Muscle layer of duodenum (tissue), 2 donors: Measurements from ENCODE around the gene AHDC1.
A peak's percentile ranks its signal among the peaks of the same experiment; 100 is the strongest.
"Not testable (repeated sequence)": the region's sequence is repeated elsewhere in the genome, so short reads cannot be mapped to it uniquely, and the experiment has no call there.

ENCODE experiments used
- H3K27ac ChIP-seq: one replicate; pipeline ENCODE4 v1.7.0; 2013; ENCODE audit warnings: mild to moderate bottlenecking, low read length
- H3K27me3 ChIP-seq: one replicate; pipeline ENCODE4 v1.7.0; 2013; ENCODE audit warnings: low read depth, mild to moderate bottlenecking, control low read depth, low read length
- H3K36me3 ChIP-seq, 2 donors: one replicate each; pipeline ENCODE4 v1.7.0; 2013; ENCODE audit warnings: low read length in 2 of 2, control low read depth in 1 of 2, mild to moderate bottlenecking in 1 of 2; ENCODE audit not compliant: insufficient read depth in 2 of 2, control insufficient read depth in 1 of 2
- H3K4me1 ChIP-seq, 2 donors: one replicate each; pipeline ENCODE4 v1.7.0; 2013; ENCODE audit warnings: low read length in 2 of 2, mild to moderate bottlenecking in 2 of 2, control low read depth in 1 of 2, moderate library complexity in 1 of 2; ENCODE audit not compliant: insufficient read depth in 2 of 2, control insufficient read depth in 1 of 2
- H3K4me3 ChIP-seq, 2 donors: one replicate each; pipeline ENCODE4 v1.7.0; 2013; ENCODE audit warnings: low read length in 2 of 2, low read depth in 1 of 2, mild to moderate bottlenecking in 1 of 2
- H3K9me3 ChIP-seq, 2 donors: one replicate each; pipeline ENCODE4 v1.7.0; 2013; ENCODE audit warnings: low read length in 2 of 2, control low read depth in 1 of 2, mild to moderate bottlenecking in 1 of 2; ENCODE audit not compliant: control insufficient read depth in 1 of 2
- donor health status: healthy.

The AHDC1 gene

DNA sequence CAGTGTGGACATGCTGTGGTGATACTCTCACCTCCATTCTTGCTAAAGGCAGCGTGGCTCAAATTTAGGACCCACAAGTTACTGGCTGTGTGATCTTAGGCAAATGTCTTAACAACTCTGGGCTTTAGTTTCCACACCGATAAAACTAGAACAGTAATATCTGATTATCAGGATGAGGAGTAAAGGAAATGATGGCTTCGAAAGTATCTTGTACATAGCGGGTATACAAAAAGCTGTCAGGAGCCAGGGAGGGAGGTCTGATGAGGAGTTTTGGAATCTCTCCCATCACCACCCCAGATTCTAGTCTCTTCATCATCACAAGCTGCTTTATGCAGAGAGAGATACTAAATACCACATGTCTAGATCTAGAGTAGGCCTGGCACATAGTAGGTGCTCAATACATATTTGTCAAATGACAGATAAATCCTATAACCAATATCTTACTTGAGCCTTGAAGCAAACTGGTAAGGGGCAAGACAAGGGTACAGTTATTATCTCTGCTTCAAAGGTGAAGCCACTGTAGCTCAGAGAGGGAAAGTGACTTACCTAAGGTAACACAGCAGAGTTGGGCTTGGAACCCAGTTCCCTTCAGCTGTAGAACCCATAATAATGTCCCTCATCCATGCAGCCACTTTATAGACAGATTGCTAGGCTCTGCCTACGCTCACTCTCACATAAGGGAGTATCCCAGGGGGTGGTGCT lies 40.6 kb upstream of the AHDC1 start:
- H3K27ac ChIP-seq, result no peak overlapping the region
- no peaks in the 10 kb centered on the region for H3K36me3 ChIP-seq
- no peak overlapping the region for H3K4me3 ChIP-seq
- H3K27me3 ChIP-seq, result no peaks in the 10 kb centered on the region
- H3K9me3 ChIP-seq, result no peaks in the 10 kb centered on the region
- peaks cover 0 to 12% of the 10 kb centered on the region in 2 donors for H3K4me1 ChIP-seq

DNA sequence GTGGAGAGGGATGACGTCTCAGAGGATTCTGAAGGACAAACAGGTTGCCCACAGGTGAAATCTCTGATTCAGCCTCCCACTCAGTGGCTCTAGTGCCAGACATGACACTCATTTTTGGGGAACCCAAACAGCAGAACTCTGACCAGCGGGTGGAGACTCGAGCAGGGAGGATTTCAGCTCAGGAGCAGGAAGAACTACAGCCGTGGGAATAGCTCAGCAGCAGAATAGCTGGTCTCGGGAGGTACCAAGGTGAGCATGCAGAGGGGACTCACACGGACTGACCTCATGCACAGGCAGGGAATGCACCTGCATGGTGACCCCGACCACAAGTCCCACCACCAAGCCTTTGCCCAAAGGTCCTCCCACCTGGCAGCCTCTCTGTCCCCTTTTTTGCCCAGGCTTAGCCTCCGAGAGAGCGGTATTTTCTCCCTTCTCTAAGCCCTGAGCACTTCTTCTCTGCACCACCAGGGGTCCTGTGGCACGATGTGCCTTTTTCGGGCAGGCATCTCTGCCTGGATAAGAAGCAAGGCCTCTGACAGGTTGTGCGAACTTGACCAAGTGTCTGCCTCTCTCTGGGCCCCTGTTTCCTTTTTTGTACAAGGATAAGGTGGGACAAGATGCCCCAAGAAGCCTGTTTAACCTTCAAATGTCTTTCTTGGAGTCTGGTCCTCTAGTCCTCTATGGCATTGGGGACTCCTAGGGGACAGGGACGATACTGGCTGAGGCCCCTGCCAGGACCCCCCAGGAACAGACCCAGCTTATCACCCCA lies 39.8 kb upstream of the AHDC1 start:
- Histone ChIP-seq H3K36me3 (no peaks in the 10 kb centered on the region), H3K27ac (no peak overlapping the region), H3K9me3 (no peaks in the 10 kb centered on the region), H3K4me3 (no peak overlapping the region), H3K27me3 (no peaks in the 10 kb centered on the region), H3K4me1 (peaks cover 0 to 6% of the 10 kb centered on the region in 2 donors)

DNA sequence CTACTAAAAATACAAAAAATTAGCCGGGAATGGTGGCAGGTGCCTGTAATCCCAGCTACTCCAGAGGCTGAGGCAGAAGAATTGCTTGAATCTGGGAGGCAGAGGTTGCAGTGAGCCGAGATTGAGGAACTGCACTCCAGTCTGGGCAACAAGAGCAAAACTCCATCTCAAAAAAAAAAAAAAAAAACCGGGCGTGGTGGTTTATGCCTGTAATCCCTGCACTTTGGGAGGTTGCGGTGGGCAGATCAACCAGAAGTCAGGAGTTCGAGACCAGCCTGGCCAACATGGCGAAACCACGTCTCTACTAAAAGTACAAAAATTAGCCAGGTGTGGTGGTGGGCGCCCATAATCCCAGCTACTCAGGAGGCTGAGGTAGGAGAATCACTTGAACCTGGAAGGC lies 36.6 kb upstream of the AHDC1 start:
- not testable (repeated sequence) for H3K4me3 ChIP-seq, H3K27ac ChIP-seq, H3K4me1 ChIP-seq, H3K9me3 ChIP-seq, H3K36me3 ChIP-seq, H3K27me3 ChIP-seq

DNA sequence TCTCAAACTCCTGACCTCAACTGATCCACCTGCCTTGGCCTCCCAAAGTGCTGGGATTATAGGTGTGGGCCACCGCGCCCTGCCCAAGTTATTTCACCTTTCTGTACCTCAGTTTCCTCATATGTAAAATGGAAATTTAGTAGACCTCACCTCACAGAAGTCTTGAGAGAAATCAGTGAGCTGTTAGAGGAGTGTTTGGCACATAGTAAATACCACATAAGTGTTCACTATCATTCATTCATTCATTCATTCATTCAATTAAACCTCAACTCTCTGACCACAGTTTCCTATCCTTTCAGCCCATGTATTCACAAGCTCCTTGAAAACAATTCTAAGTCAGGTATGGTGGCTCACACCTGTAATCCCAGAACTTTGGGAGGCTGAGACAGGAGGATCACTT lies 34.9 kb upstream of the AHDC1 start:
- Histone ChIP-seq H3K4me3 (no peak overlapping the region), H3K36me3 (no peaks in the 10 kb centered on the region), H3K9me3 (no peaks in the 10 kb centered on the region), H3K27ac (no peak overlapping the region), H3K4me1 (peaks cover 0 to 3% of the 10 kb centered on the region in 2 donors), H3K27me3 (peaks cover 1% of the 10 kb centered on the region)

DNA sequence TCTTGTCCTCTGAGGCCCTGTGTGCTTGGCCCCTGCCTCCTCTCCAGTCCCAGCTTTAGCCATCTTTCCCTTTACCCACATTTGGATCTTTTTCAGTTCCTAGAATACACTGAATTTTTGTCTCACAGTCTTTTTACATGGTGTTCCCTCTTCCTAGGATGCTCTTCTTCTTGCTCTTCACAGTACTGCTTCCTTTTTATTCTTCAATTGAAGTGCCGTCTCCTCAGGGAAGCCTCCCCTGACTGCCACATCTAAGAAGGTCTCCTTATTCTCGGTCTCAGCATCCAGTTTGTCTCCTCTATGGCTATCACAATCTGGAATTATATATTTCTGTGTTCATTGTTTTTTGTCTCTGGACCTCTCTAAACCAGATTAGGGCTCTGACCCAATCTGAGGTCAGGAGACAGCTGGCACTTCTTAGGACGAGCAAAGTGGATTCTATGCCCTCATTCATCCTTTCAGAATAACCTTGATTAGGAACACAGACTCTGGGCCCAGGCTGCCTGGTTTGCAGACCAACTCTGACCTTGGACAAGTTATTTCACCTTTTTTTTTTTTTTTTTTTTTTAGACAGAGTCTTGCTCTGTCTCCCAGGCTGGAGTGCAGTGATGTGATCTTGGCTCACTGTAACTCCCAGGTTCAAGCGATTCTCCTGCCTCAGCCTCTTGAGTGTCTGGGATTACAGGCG lies 34.2 kb upstream of the AHDC1 start:
- Histone ChIP-seq H3K4me3 (no peak overlapping the region), H3K27ac (no peak overlapping the region), H3K4me1 (peaks cover 0 to 3% of the 10 kb centered on the region in 2 donors), H3K27me3 (peaks cover 7% of the 10 kb centered on the region), H3K9me3 (no peaks in the 10 kb centered on the region), H3K36me3 (no peaks in the 10 kb centered on the region)

DNA sequence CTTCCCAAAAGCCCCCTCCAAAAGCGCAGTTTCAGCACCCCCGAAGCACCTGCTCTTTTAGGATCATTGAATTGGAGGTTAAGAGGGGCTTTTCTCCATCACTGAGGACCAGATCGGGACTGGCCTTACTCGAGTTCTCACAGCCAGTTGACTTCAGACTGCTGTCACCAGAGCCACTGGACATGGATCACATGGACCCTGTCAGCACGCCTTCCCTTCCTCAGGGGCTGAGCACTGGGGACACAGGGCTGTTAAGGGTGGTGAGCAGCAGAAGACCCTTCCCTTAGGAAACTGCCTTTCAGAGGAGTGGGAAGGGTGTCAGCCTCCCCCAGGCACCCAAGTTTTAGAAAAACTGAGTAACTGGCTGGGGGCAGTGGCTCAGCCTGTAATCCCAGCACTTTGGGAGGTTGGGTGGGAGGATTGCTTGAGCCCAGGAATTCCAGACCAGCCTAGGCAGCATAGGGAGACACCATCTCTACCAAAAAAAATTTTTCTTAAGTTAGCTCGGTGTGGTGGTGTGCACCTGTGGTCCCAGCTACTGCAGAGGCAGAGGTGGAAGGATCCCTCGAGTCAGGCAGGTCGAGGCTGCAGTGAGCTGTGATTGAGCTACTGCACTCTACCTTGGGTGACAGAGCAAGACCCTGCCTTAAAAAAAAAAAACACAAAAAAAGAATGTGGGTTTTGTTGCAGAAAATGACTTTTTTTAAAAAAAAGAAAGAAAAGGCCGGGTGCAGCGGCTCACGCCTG lies 31.6 kb upstream of the AHDC1 start:
- Histone ChIP-seq H3K4me1 (peaks cover 0 to 3% of the 10 kb centered on the region in 2 donors), H3K36me3 (no peaks in the 10 kb centered on the region), H3K9me3 (no peaks in the 10 kb centered on the region), H3K4me3 (no peak overlapping the region), H3K27me3 (peaks cover 7% of the 10 kb centered on the region), H3K27ac (no peak overlapping the region)

DNA sequence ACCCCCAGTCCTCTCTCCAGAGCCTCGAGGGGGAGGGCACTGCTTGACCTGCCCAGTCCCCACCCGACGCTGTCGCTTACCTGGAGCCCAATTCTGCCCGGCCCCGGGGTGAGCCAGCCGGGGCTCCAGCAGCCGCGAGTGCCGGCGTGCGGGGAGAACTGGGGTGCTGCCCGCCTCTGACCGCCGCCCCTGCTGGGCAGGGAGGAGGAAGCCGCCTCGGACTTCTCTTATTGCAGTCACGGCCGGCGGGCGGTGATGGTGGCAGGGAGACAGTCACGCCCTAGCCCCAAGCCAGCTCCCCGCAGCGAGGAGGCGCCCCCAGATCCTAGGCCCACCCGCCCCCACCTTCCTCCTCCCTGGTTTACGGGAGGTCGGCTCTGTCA lies 31.0 kb upstream of the AHDC1 start, which contains the start of gene FGR:
Gene FGR (minus strand): TSS at position 201 of the 383 bp plus-strand sequence. CDS start 11,269 bp downstream, outside the sequence.
- Histone ChIP-seq H3K27ac (peak within 1 kb of the TSS; percentile 69), H3K4me1 (peaks cover 0 to 3% of the 10 kb centered on the region in 2 donors), H3K9me3 (no peaks in the 10 kb centered on the region), H3K27me3 (peaks cover 7% of the 10 kb centered on the region), H3K36me3 (no peaks in the 10 kb centered on the region), H3K4me3 (peak within 1 kb of the TSS; percentile 60 to 61)

DNA sequence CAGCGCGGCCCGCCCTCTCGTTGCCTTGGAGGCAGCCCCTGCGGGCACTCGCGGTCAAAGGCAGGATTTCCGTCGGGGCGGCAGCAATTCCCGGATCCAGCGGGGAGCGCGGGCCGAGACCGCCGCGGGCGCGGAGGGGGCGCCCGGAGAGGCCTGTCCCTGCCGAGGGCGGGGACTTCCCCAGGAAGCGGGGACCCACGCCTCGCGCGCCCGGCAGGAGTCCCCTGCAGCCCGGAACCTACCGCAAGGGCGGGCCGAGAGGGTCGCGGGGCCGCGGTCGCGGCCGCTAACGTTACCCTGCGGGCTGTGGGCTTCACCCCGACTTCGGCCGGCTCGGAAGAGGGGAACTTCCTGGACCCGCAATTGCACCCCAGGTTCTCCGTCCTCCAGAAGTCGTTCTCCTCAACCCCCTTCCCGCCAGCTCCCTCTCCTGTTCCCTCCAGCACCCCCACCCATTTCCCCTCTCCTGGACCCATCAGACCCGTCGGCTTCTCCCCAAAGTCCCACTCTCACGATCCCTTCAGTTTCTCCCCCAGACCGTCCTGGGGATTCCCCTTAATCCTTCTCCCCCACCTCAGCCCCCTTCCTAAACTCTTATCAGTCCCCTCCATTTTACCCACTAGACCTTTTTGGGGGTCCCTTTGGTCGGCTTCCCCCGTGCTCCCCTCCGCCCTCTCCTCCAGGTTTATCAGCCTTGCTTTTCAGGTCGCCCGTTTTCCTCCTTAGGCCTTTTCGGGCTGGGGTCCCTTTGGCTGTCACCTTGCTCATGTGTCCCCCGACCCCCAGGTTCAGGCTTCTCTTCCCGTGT lies 30.4 kb upstream of the AHDC1 start:
- peak overlapping the region; percentile 69 for H3K27ac ChIP-seq
- H3K4me1 ChIP-seq, result peaks cover 0 to 3% of the 10 kb centered on the region in 2 donors

DNA sequence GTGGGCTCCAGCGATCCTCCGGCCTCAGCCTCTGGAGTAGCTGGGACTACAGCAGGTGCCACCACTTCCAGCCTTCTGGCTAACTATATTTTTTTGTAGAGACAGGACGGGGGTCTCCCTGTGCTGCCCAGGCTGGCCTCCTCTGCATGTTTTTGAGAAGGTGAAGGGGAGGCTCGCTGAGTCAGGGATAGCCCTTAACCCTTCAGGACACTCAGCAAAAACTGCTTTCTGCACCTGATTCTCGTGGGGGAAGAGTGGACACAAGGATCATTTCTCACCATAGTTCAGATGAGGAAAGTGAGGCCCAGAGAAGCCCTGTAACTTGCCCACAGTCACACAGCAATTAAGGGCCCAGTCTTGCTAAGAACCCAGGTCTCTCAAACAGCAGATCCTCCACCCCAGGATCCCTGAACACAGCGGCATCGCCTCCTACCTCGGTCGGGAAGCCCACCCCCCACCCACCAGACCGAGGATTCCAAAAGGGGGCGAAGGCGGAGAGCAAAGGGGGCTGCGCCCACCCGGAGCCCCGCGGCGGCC lies 29.8 kb upstream of the AHDC1 start:
- Histone ChIP-seq H3K27ac (peak overlapping the region; percentile 49), H3K4me1 (peaks cover 0 to 4% of the 10 kb centered on the region in 2 donors), H3K4me3 (peak overlapping the region; percentile 60 to 61), H3K36me3 (no peaks in the 10 kb centered on the region), H3K9me3 (no peaks in the 10 kb centered on the region), H3K27me3 (peaks cover 7% of the 10 kb centered on the region)

More for the DNA sequence above, 30.4 kb upstream of the AHDC1 start:
- peaks cover 7% of the 10 kb centered on the region for H3K27me3 ChIP-seq
- H3K4me3 ChIP-seq, result peak overlapping the region; percentile 60 to 61
- no peaks in the 10 kb centered on the region for H3K36me3 ChIP-seq
- H3K9me3 ChIP-seq, result no peaks in the 10 kb centered on the region

DNA sequence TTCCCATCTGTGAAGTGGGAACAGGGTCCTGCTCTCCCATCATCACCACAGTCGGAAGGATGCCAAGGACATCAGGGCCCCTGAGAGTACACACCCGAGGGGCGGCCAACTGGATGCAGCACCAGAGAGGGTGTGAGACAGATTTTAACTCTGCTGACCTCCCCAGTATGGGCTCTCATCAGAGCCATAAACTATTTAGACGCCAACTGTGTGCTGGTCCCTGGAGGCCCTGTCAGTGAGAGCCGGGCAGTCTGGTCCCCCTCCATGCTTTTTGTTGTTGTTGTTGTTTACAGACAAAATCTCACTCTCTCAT lies 29.3 kb upstream of the AHDC1 start:
- Histone ChIP-seq H3K27me3 (peaks cover 7% of the 10 kb centered on the region), H3K9me3 (no peaks in the 10 kb centered on the region), H3K36me3 (no peaks in the 10 kb centered on the region), H3K4me3 (peak overlapping the region; percentile 60 to 61), H3K4me1 (peaks cover 0 to 6% of the 10 kb centered on the region in 2 donors), H3K27ac (peak overlapping the region; percentile 49)
